IPS-18c (cell line): ENCODE results near the gene ENPEP.

Source experiments
- H3K4me3 ChIP-seq: 2 replicates; pipeline ENCODE4 v1.7.0; 2013; ENCODE audit warnings: low read depth, mild to moderate bottlenecking, low read length, moderate library complexity; ENCODE audit not compliant: insufficient read depth
- H3K9me3 ChIP-seq: one replicate; pipeline ENCODE4 v1.6.1; 2013; ENCODE audit warnings: mild to moderate bottlenecking, low read length, moderate library complexity; ENCODE audit not compliant: control insufficient read depth, insufficient read depth

ENPEP gene

DNA sequence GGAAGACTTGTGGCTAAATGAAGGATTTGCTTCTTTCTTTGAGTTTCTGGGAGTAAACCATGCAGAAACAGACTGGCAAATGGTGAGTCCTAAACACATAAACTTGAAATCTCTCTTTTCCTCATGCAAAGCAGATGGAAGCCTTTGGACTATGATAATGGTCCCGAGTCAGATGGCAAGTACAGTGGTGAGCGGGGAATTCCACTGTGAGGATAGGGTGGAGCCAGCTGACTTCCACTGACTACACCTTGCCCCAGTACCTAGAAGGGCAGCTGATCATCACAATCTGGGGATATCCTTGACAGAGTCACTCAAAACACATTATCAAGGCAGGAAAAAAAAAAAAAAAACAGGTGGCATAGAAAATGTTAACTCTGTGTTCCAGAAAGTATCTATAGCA, 34.3 kb downstream of the ENPEP start:
- H3K4me3 ChIP-seq = no peak overlapping the region
- no peaks in the 10 kb centered on the region for H3K9me3 ChIP-seq

GRCh38 chr4:110510955-110511544, 35.1 kb downstream of the ENPEP start:
- H3K9me3 ChIP-seq = no peaks in the 10 kb centered on the region
- H3K4me3 ChIP-seq = no peak overlapping the region

GRCh38 chr4:110512901-110513300, 36.9 kb downstream of the ENPEP start:
- Histone ChIP-seq H3K9me3 (no peaks in the 10 kb centered on the region), H3K4me3 (no peak overlapping the region)

DNA sequence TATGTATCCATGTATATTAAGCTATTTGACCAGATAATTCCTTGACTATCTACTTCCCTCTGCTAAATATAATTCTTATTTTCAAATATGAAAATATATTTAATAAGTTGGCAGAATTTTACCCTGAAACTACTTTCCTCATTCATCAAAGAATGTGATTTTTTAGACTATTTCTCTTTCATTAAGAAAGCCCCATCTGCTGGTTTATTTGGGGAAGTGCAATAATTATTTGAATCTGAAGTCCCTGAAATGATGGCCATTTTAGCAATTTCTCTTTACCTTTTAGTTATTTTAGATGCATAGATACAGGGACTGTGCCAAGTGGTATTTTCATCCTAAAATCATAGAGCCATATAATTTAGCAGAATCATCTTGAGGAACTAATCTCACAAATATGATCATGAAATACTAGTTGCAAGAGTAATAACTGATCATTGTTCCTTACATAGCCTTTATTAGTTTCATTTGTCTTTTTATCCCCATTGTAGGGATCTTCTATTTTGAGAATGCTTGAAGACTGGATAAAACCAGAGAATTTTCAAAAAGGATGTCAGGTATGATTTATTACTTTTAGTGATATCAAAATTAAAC, 39.0 kb downstream of the ENPEP start:
- no peaks in the 10 kb centered on the region for H3K9me3 ChIP-seq

GRCh38 chr4:110515676-110516075, 39.7 kb downstream of the ENPEP start:
- Histone ChIP-seq H3K4me3 (no peak overlapping the region), H3K9me3 (no peaks in the 10 kb centered on the region)

More for the DNA sequence above, 39.0 kb downstream of the ENPEP start:
- H3K4me3 ChIP-seq = no peak overlapping the region

DNA sequence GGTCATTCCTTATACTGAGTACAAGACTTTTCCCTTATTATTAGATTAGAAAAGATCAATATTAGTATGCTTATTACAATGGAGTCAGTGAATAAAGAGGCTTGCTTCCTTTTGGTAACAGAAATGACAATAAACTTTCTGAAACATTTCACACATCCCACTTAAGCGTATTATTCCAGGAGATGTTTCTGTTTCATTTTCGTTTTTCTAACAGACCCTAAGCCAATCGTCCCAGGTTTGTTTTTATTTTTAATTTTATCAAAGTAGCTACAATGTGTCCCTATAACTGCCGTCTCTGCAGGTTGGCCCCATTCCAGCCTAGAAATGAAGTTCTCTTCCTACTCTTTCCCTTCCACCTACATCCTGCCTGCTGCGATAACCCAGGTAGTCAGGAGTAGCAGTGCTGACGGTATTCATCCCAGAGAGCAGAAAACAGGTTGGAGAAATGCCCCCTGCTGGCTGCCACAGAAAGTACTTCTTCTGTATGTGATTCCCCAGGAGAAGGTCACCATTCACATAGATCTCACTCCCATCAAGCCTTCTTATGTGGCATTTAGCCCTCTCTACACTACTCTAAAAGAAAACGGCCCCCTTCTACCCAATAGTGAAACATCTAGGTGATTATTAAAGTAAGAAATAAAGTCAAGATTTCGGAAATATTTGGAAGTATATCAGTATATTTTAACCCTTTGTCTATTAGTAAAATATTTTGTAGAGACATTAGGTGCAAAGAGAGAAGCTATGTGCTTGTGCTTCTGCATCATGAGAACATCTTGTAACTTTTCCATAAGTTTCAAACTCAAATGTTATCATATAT, 40.4 kb downstream of the ENPEP start:
- Histone ChIP-seq H3K4me3 (no peak overlapping the region), H3K9me3 (no peaks in the 10 kb centered on the region)

DNA sequence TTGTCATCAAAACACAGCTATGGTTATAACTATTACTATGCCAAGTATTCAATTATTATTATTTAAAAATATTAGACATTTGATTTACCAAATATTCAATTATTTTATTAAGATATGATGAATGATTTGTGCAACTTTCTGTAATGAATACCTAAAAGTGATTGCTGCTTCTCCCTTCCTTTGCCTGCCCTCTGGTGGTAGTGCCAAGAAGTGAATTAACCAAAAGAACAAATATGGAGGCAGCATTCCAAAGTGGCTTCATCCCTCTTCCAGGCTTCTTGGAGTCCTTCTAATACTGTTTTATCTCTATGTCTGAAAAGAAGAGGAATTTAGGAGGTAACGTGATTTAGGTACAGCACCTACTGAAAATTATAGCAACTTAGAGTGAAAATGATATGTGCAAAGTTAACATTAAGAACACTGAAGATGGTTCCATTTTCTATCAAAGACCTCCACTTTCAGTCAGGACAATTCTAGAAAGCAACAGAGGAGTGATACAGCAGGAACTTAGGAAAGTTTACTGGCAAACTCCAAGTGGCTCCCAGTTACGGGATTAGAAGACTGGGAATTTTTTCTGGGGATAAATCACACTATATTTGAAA, 43.0 kb downstream of the ENPEP start:
- no peak overlapping the region for H3K4me3 ChIP-seq
- no peaks in the 10 kb centered on the region for H3K9me3 ChIP-seq

GRCh38 chr4:110520886-110521285, 44.9 kb downstream of the ENPEP start:
- no peaks in the 10 kb centered on the region for H3K9me3 ChIP-seq
- no peak overlapping the region for H3K4me3 ChIP-seq

GRCh38 chr4:110526589-110526988, 50.6 kb downstream of the ENPEP start:
- H3K4me3 ChIP-seq = no peak overlapping the region
- H3K9me3 ChIP-seq = no peaks in the 10 kb centered on the region

DNA sequence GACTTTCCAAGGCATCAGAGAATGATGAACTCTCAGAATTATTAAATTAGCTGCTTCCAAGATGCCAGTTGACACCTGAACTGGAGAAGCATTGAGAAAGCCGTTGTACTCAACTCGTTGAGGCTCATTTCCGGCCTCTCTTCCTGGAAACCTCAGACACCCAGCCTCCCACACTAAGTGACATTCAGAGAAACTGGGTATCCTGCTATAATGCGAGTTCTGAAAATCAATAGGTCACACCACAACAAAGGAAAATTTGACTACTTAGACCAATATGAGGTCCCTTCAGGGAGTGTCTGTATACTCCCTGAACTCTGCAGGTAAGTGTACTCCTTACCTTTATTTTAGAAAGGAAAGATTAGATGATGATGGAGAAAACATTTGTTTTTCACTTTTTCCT, 51.2 kb downstream of the ENPEP start:
- no peaks in the 10 kb centered on the region for H3K9me3 ChIP-seq
- H3K4me3 ChIP-seq = no peak overlapping the region

- no peak overlapping the region for H3K4me3 ChIP-seq
These were observed 57.1 kb downstream of the ENPEP start for GRCh38 chr4:110532901-110533589.

DNA sequence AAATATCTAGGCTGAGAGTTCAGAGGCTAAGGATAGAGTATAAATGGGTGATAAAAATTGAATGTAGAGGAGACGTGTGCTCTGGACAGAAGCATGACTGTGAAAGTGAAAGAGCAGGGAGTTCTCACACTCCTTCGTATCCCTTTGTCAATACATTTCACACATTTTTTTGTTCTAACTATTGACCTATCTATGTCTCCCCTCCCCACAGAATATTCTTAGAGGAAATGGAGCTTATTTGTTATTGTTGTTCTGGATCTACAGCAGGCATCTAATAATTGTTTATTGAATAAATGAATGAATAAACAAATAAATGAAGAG, 57.6 kb downstream of the ENPEP start:
- Histone ChIP-seq H3K9me3 (no peaks in the 10 kb centered on the region), H3K4me3 (no peak overlapping the region)

More at GRCh38 chr4:110532901-110533589, 57.1 kb downstream of the ENPEP start:
- H3K9me3 ChIP-seq = no peaks in the 10 kb centered on the region

DNA sequence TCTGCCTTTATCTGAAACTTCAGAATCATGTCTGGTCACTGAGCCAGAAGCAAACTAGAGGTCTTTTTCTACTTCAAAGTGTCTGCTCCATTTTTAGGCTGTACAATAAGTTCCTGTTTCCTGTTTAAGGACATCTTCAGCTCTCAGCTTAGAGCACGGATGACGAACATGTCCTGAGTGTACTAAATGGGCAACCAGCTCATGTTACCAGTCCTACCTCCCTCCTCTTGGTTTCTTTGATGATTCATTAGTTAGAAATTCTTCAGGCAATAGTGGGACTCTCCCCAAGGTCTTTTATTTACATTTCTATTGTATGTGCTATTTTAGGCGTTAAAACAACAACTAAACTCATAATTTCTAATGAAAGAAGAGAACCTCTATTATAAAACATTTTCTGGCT, 58.0 kb downstream of the ENPEP start:
- no peak overlapping the region for H3K4me3 ChIP-seq
- no peaks in the 10 kb centered on the region for H3K9me3 ChIP-seq

- no peak overlapping the region for H3K4me3 ChIP-seq
- H3K9me3 ChIP-seq = no peaks in the 10 kb centered on the region
These were observed 64.6 kb downstream of the ENPEP start for GRCh38 chr4:110540581-110540980.

DNA sequence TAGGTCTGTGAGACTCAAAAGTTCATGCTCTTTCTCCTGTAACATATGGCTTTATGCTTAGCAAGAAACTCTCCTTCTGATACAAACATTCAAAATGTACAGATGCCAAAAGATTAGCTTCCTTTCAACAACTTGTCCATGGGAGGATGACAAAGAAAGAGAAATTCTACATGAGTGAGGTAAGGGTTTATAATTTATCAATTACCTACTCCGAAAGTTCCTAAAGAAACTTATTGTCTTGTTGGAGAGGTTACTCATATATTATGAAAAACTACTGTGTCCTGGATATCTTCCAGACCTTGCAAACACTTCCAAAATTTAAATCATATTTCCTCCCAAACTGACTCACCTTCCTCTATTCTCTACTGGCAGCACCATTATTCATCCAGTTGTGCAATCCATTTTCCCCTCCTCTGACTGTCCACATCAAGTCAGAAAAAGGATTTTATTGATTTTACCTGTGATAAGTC, 65.1 kb downstream of the ENPEP start:
- Histone ChIP-seq H3K4me3 (no peak overlapping the region), H3K9me3 (no peaks in the 10 kb centered on the region)

- Histone ChIP-seq H3K4me3 (no peak overlapping the region), H3K9me3 (no peaks in the 10 kb centered on the region)
These were observed 67.6 kb downstream of the ENPEP start for GRCh38 chr4:110543577-110543976.

DNA sequence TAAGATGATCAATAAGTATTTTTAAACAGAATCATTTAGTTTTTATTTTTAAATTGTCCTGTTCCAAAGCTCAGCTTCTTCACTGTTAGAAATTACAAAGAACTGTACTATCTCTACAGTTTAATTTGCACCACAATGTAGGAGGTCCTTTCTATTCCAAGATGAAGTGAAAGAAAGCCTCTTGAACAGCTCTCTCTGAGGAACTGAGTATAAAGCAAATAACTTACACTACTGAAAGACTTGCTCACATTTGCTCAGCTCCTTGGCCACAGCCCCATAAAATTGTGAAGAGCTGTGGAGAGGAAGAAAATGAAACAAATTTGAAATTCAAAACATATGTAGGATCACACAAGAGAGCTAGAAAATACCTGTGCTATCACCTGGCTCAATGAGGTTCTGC, 68.6 kb downstream of the ENPEP start:
- Histone ChIP-seq H3K4me3 (no peak overlapping the region), H3K9me3 (no peaks in the 10 kb centered on the region)
